HEK293 (cell line): ENCODE data around the gene GLMP.

Source experiments
- GLI2 ChIP-seq: fragments of 450-650 bp; formaldehyde crosslinking; IDR thresholded peaks from 2 replicates; pipeline ENCODE4; 2017; ENCODE audit warnings: missing biosample characterization, missing genetic modification characterization, low read depth, borderline replicate concordance
- MEIS1 ChIP-seq: sonication (generic); formaldehyde crosslinking; IDR thresholded peaks from 2 replicates; pipeline ENCODE4 v1.8.1; 2022; ENCODE audit warnings: missing genetic modification reagents, mild to moderate bottlenecking, borderline replicate concordance
- YY2 ChIP-seq: fragments of 450-650 bp; formaldehyde crosslinking; IDR thresholded peaks from 2 replicates; pipeline ENCODE4 v1.5.1; 2016; ENCODE audit warnings: missing biosample characterization, missing genetic modification characterization
- ZBTB8A ChIP-seq: fragments of 450-650 bp; formaldehyde crosslinking; IDR thresholded peaks from 2 replicates; pipeline ENCODE4 v1.5.1; 2016; ENCODE audit warnings: missing biosample characterization, missing genetic modification characterization
- ZNF558 ChIP-seq: fragments of 450-650 bp; formaldehyde crosslinking; IDR thresholded peaks from 2 replicates; pipeline ENCODE4 v1.5.1; 2016; ENCODE audit warnings: missing biosample characterization, missing genetic modification characterization
- ZNF777 ChIP-seq: fragments of 450-650 bp; formaldehyde crosslinking; IDR thresholded peaks from 2 replicates; pipeline ENCODE4 v1.5.1; 2017; ENCODE audit warnings: missing biosample characterization, missing genetic modification characterization, borderline replicate concordance
- TF ChIP-seq, protein P1 (sequence below): fragments of 450-650 bp; formaldehyde crosslinking; IDR thresholded peaks from 2 replicates; pipeline ENCODE4 v1.5.1; 2016; ENCODE audit warnings: missing biosample characterization, missing genetic modification characterization
- TF ChIP-seq, protein P2 (sequence below): fragments of 450-650 bp; formaldehyde crosslinking; IDR thresholded peaks from 2 replicates; pipeline ENCODE4 v1.5.1; 2016; ENCODE audit warnings: missing biosample characterization, missing genetic modification characterization
- TF ChIP-seq, protein P3 (sequence below): fragments of 450-650 bp; formaldehyde crosslinking; IDR thresholded peaks from 2 replicates; pipeline ENCODE4 v1.5.1; 2016; ENCODE audit warnings: missing biosample characterization, missing genetic modification characterization

DNA sequence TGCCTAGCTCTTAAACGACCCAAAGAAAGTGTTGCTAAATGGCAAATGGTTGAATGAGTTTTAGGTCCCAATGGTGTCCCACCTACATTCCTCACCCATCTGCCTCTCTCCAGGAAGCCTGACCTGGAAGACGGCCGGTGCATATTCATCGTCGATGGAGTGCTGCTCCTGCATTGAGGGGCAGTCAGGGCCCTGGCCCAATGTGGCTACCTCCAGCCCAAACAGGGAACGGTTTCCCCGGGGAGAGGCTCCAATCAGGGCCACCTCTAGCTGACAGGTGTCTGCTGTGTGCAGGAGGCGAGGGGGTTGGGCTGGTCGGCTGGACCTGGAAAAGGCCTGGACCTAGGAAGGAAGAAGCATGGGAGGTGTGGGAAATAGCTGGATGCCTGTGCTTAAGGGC is 1.6 kb downstream of the GLMP start:
- TF ChIP-seq, protein P1, sequence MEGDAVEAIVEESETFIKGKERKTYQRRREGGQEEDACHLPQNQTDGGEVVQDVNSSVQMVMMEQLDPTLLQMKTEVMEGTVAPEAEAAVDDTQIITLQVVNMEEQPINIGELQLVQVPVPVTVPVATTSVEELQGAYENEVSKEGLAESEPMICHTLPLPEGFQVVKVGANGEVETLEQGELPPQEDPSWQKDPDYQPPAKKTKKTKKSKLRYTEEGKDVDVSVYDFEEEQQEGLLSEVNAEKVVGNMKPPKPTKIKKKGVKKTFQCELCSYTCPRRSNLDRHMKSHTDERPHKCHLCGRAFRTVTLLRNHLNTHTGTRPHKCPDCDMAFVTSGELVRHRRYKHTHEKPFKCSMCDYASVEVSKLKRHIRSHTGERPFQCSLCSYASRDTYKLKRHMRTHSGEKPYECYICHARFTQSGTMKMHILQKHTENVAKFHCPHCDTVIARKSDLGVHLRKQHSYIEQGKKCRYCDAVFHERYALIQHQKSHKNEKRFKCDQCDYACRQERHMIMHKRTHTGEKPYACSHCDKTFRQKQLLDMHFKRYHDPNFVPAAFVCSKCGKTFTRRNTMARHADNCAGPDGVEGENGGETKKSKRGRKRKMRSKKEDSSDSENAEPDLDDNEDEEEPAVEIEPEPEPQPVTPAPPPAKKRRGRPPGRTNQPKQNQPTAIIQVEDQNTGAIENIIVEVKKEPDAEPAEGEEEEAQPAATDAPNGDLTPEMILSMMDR (tag by site-specific recombination), result no peak
- TF ChIP-seq, protein P2, sequence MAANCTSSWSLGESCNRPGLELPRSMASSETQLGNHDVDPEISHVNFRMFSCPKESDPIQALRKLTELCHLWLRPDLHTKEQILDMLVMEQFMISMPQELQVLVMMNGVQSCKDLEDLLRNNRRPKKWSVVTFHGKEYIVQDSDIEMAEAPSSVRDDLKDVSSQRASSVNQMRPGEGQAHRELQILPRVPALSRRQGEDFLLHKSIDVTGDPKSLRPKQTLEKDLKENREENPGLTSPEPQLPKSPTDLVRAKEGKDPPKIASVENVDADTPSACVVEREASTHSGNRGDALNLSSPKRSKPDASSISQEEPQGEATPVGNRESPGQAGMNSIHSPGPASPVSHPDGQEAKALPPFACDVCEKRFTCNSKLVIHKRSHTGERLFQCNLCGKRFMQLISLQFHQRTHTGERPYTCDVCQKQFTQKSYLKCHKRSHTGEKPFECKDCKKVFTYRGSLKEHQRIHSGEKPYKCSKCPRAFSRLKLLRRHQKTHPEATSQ, result no peak
- TF ChIP-seq, protein P3, sequence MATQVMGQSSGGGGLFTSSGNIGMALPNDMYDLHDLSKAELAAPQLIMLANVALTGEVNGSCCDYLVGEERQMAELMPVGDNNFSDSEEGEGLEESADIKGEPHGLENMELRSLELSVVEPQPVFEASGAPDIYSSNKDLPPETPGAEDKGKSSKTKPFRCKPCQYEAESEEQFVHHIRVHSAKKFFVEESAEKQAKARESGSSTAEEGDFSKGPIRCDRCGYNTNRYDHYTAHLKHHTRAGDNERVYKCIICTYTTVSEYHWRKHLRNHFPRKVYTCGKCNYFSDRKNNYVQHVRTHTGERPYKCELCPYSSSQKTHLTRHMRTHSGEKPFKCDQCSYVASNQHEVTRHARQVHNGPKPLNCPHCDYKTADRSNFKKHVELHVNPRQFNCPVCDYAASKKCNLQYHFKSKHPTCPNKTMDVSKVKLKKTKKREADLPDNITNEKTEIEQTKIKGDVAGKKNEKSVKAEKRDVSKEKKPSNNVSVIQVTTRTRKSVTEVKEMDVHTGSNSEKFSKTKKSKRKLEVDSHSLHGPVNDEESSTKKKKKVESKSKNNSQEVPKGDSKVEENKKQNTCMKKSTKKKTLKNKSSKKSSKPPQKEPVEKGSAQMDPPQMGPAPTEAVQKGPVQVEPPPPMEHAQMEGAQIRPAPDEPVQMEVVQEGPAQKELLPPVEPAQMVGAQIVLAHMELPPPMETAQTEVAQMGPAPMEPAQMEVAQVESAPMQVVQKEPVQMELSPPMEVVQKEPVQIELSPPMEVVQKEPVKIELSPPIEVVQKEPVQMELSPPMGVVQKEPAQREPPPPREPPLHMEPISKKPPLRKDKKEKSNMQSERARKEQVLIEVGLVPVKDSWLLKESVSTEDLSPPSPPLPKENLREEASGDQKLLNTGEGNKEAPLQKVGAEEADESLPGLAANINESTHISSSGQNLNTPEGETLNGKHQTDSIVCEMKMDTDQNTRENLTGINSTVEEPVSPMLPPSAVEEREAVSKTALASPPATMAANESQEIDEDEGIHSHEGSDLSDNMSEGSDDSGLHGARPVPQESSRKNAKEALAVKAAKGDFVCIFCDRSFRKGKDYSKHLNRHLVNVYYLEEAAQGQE (tag by site-specific recombination), result no peak
- no peak for TF ChIP-seq ZBTB8A
- TF ChIP-seq GLI2 (tag by site-specific recombination), result no peak
- no peak for TF ChIP-seq MEIS1 (CRISPR knock-in tag)
- TF ChIP-seq ZNF558 (tag by site-specific recombination), result no peak
- TF ChIP-seq ZNF777 (tag by site-specific recombination), result no peak
- TF ChIP-seq YY2, result no peak
